Breast epithelium (tissue), 4 donors: Measurements from ENCODE around the gene FBXW10B. TPM values are rescaled to one million over a fixed set of nuclear protein-coding genes. Genes with fewer than 3 reads are reported as not detected.
"Not testable (repeated sequence)": the region's sequence is repeated elsewhere in the genome, so short reads cannot be mapped to it uniquely, and the experiment has no call there.

Experiments
- DNase-seq, 2 donors: peaks; one replicate each; pipeline ENCODE4 v3.0.0-alpha.2; 2019; ENCODE audit warnings: low spot score in 2 of 2
- H3K27ac ChIP-seq, 2 donors: fragments of 200-600 bp; sonication (generic) in 1 of 2; one replicate each; pipeline ENCODE4 v1.5.1; 2016 to 2019; ENCODE audit warnings: mild to moderate bottlenecking in 1 of 2
- H3K27me3 ChIP-seq, 2 donors: fragments of 200-600 bp; sonication (generic) in 1 of 2; one replicate each; pipeline versions ENCODE4 v1.5.1 to v1.6.0; 2017 to 2019; ENCODE audit warnings: control low read depth in 1 of 2, mild to moderate bottlenecking in 1 of 2
- H3K36me3 ChIP-seq: fragments of 200-600 bp; one replicate; pipeline ENCODE4 v1.5.1; 2019
- H3K4me1 ChIP-seq, 2 donors: fragments of 200-600 bp; sonication (generic); one replicate each; pipeline ENCODE4 v1.5.1; 2016 to 2019; ENCODE audit warnings: control low read depth in 1 of 2
- H3K4me3 ChIP-seq, 3 donors: fragments of 200-600 bp; sonication (generic); 1 replicate in 2 of 3; 2 replicates in 1 of 3; pipeline ENCODE4 v1.5.1; 2016 to 2019; ENCODE audit warnings: mild to moderate bottlenecking in 3 of 3, moderate library complexity in 2 of 3
- H3K9me3 ChIP-seq, 2 donors: fragments of 200-600 bp; sonication (generic) in 1 of 2; one replicate each; pipeline ENCODE4 v1.5.1; 2016 to 2019; ENCODE audit warnings: control low read depth in 1 of 2
- POLR2A ChIP-seq: fragments of 450-650 bp; IDR thresholded peaks from one replicate; pipeline ENCODE4 v1.6.1; 2016; ENCODE audit warnings: antibody characterized with exemption, mild to moderate bottlenecking, moderate library complexity
- POLR2AphosphoS5 ChIP-seq, 3 donors: sonication (generic); formaldehyde crosslinking; IDR thresholded peaks; one replicate each; pipeline ENCODE4 v1.6.1; 2017; ENCODE audit warnings: antibody characterized with exemption in 3 of 3
- intact Hi-C: fragments of 100-400 bp; cut with DNase I; formaldehyde crosslinking; loops from one replicate; pipeline ENCODE4 v1.15.1; 2023; ENCODE audit warnings: low total_unique reads
- total RNA-seq, 3 donors: library from RNA; depleted of rRNA; stranded (reverse); fragments of >200 nt; gene quantifications; one replicate each; pipeline ENCODE4 v1.1.0, GENCODE V29; 2016
- TF ChIP-seq, protein P1 (sequence below), 3 donors: fragments of 450-650 bp; IDR thresholded peaks; one replicate each; pipeline ENCODE4 v1.5.1; 2016 to 2017; ENCODE audit warnings: antibody characterized with exemption in 3 of 3, mild to moderate bottlenecking in 3 of 3, moderate library complexity in 3 of 3

The FBXW10B gene
- total RNA-seq, 3 donors from 2014 or later = 0.48 to 4.9 TPM; not detected in 1

DNA sequence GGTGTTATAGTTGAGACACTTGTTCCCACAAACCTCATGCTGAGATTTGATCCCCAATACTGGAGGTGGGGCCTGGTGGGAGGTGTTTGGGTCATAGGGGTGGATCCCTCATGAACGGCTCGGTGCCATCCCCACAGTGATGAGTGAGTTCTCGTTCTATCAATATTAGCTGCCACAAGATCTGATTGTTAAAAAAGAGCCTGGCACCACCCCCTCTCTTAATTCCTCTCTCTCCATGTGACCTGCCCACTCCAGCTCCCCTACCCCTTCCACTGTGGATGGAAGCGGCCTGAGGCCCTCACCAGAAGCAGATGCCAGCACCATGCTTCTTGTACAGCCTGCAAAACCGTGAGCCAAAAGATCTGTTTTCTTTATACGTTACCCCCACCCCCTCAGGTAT is 33.5 kb upstream of the FBXW10B start:
- no peaks in the 10 kb centered on the region for H3K27me3 ChIP-seq
- no peak for TF ChIP-seq POLR2AphosphoS5 (IDR thresholded peaks at IDR 0.05)
- TF ChIP-seq POLR2A = no peak
- TF ChIP-seq, protein P1, sequence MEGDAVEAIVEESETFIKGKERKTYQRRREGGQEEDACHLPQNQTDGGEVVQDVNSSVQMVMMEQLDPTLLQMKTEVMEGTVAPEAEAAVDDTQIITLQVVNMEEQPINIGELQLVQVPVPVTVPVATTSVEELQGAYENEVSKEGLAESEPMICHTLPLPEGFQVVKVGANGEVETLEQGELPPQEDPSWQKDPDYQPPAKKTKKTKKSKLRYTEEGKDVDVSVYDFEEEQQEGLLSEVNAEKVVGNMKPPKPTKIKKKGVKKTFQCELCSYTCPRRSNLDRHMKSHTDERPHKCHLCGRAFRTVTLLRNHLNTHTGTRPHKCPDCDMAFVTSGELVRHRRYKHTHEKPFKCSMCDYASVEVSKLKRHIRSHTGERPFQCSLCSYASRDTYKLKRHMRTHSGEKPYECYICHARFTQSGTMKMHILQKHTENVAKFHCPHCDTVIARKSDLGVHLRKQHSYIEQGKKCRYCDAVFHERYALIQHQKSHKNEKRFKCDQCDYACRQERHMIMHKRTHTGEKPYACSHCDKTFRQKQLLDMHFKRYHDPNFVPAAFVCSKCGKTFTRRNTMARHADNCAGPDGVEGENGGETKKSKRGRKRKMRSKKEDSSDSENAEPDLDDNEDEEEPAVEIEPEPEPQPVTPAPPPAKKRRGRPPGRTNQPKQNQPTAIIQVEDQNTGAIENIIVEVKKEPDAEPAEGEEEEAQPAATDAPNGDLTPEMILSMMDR (IDR thresholded peaks at IDR 0.05) = no peak
- H3K27ac ChIP-seq = no peak overlapping the region

DNA sequence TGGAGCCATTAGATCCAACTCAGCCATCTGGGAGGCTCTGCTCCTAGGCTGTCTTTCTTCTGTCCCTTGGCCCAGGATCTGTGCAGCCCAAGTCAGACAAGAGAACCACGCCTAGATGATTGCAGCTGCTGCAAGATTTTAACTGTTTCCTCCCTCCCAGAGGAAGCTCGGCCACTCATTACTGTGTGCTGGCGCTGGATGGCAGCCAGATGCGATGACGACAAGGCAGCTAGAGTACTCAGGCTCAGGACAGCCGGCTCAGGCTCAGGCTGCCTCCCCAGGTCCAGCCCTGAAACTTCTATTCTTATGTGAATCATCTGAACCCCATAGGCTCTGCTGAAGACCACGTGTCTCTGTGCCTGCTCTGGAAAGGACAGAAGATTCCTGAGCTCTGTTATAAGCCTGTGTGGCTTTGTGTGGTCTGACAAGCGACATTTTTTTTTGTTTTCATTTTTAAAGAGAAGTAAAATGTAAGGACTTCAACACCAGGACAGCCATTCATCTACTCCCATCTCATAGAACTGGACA is 32.1 kb upstream of the FBXW10B start:
- no peaks in the 10 kb centered on the region for H3K27me3 ChIP-seq
- intact Hi-C loops = no loop called here
- peak overlapping the region; percentile 47 to 62 (median 48) for H3K4me3 ChIP-seq
- no peaks in the 10 kb centered on the region for H3K9me3 ChIP-seq
- TF ChIP-seq POLR2A = no peak
- TF ChIP-seq, protein P1 (IDR thresholded peaks at IDR 0.05) = no peak
- peak in 1 of 3 donors; percentile 70 for TF ChIP-seq POLR2AphosphoS5 (IDR thresholded peaks at IDR 0.05)
- H3K36me3 ChIP-seq = no peaks in the 10 kb centered on the region
- H3K27ac ChIP-seq = peak overlapping the region; percentile 68 to 76
- H3K4me1 ChIP-seq = peaks cover 0 to 14% of the 10 kb centered on the region in 2 donors
- DNase-seq = peak; percentile 80 to 81

More for the DNA sequence above, 33.5 kb upstream of the FBXW10B start:
- H3K9me3 ChIP-seq = no peaks in the 10 kb centered on the region
- DNase-seq = no peak
- no peaks in the 10 kb centered on the region for H3K36me3 ChIP-seq
- intact Hi-C loops = no loop called here
- peaks cover 0 to 14% of the 10 kb centered on the region in 2 donors for H3K4me1 ChIP-seq
- no peak overlapping the region for H3K4me3 ChIP-seq

DNA sequence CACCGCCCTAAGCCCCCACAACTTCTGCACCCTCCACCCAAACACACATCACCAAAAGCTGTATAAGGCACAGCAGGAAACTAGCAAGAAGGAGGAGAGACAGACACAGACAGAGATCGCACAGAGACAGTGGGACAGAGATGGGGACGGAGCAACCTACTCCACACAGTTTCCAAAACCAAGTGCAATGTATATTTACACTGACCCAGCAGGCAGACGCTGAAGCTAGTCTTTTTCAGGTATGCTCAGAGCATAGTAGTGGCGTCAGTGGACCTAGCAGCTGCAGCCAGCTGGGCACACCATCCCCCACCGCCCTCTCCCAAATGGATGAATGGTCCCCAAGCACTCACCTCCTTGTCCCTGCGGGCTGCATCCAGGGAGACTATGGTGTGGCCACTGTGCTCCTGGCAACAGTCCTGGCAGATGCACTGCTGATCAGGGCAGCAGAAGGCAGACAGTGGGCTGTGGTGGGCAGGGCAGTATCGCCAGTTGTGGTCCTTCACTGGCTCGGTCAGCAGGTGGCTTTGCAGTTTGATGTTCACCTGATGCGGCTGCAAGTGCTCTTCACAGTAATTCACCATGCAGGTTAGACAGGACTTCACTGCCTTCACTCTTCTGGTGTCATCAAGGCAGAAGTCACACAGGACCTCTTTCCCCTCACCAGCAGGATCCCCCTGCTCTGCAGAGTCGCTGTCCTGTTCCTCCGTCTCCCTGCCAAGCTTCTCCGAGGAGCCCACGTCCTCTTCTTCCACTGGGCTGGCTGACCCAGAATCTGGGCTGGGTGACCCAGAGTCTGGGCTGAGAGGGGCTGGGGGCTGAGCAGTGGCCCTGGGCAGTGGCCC is 31.5 kb upstream of the FBXW10B start:
- peaks cover 0 to 14% of the 10 kb centered on the region in 2 donors for H3K4me1 ChIP-seq
- no peaks in the 10 kb centered on the region for H3K27me3 ChIP-seq
- intact Hi-C loops = no loop called here
- no peaks in the 10 kb centered on the region for H3K36me3 ChIP-seq
- H3K27ac ChIP-seq = peak overlapping the region; percentile 68 to 76
- DNase-seq = no peak
- TF ChIP-seq, protein P1 (IDR thresholded peaks at IDR 0.05) = no peak
- no peaks in the 10 kb centered on the region for H3K9me3 ChIP-seq
- H3K4me3 ChIP-seq = peak overlapping the region; percentile 47 to 62 (median 48)

DNA sequence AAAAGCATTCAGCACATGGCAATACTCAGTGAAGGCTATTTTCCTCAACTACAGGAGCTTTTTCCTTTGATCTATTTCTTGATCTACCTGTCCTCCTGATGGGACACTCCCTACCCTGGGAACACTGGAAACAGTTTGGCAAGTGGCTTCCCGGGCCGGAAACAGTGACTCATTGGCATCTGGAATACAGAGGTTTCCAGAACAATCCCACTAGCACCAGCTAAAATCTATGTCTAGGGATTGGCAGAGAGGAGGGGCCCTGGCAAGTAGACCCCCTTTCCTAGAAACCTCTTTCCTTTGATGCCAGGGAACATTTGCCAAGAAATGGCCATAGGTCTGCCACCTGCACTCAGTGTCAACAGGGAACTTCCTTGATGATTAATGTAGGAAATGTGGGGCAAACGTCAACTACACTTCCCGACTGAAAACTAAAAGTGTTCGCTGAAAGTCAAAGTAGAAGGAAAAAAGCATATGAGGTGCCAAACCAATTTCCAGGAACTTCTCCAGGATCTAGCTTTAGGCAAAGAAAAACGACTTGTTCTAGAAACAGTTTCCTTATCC is 30.4 kb upstream of the FBXW10B start:
- Histone ChIP-seq H3K36me3 (no peaks in the 10 kb centered on the region), H3K27me3 (no peaks in the 10 kb centered on the region), H3K9me3 (no peaks in the 10 kb centered on the region), H3K4me1 (peaks cover 0 to 14% of the 10 kb centered on the region in 2 donors), H3K4me3 (peak overlapping the region; percentile 47 to 62 (median 48)), H3K27ac (peak overlapping the region; percentile 68 to 76)
- TF ChIP-seq POLR2AphosphoS5 (IDR thresholded peaks at IDR 0.05) (peak; percentile 27 to 61 (median 45)), POLR2A (no peak)
- intact Hi-C loops = no loop called here
- DNase-seq = peak; percentile 49 to 57

DNA sequence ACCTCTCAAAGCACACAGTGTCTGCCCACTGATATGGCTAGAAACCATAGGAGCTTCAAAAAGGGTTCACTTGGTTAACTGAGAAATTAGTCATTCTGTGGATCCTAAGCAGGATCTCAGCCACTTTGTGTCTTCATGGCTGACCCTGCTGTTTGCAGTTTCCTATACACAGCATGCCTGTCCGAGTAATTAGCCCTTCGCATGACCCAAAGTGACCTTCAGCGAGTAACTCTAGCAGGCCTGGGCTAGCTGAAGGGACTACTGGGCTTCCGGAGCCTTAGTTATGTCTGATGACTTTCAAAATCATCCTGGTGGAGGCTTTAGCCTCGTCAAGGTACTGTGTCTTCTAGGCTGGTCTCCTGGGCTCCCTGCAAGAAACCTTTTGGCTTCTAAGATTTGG is 28.9 kb upstream of the FBXW10B start:
- Histone ChIP-seq H3K9me3 (no peaks in the 10 kb centered on the region), H3K36me3 (no peaks in the 10 kb centered on the region), H3K27me3 (no peaks in the 10 kb centered on the region), H3K4me1 (peaks cover 0 to 14% of the 10 kb centered on the region in 2 donors), H3K4me3 (peak overlapping the region in 1 of 3 donors; percentile 16), H3K27ac (peak overlapping the region; percentile 25 to 43)
- no peak for DNase-seq
- intact Hi-C loops = no loop called here
- TF ChIP-seq, protein P1 (IDR thresholded peaks at IDR 0.05) = no peak
- no peak for TF ChIP-seq POLR2AphosphoS5 (IDR thresholded peaks at IDR 0.05)

DNA sequence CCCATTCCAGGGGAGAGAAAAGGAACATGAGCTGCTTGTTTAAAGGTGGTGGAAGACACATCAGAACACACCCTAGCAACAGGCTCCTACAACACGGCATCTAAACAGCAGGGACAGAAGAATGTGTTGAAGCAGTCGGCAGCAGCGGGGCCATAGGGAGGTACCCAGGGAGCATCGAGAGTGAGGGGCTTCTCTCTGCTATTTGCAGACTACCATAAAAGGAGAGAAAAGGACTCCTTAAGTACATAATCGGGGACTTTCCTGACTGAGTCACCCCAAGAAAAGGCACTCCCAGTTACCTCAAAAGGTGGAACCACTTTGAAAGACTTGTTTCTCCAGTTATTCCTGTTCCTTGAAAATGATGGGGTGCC is 26.4 kb upstream of the FBXW10B start:
- DNase-seq = not testable (repeated sequence)

DNA sequence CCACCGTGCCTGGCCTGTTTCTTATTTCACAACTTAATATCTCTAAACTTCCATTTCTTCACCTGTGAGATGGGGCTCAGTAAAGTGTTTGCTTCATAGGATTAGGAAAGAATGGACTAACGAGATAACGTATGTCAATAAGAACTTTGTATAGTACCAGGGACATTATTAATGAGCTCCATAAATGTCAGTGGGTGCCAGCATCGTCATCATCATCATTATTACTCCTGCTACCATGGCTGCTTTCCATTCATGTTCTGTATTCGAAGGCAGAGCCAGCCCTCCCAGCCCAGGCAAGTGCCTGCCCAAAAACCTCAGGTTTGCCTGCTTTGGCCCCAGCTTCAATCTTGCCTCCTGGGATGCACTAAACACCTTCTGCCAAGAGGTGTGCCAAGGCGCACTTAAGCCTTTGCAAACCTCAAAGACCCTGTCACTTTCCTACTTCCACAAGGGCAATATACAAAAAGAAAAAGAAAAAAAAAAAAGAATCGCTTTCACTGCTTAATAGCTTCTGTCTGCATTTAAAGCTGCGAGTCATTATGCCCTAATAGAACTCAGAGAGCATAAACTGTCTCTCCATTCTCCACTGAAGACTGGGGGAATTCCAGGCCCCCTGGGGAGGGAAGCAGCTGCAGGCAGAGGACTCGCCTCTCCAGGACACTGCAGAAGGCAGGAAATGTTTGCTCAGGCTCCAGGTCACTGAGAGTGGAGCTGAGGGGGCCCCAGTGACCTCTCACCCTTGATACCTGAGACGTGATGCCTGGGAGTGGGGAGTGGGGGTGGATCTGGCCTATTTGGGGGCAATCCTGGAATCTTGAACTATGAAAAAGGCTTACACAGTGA is 25.8 kb upstream of the FBXW10B start:
- H3K9me3 ChIP-seq, H3K27me3 ChIP-seq, H3K4me3 ChIP-seq, H3K36me3 ChIP-seq, intact Hi-C loops, DNase-seq, H3K4me1 ChIP-seq: not testable (repeated sequence)
- peak overlapping the region; percentile 79 to 80 for H3K27ac ChIP-seq

More for the DNA sequence above, 26.4 kb upstream of the FBXW10B start:
- H3K4me1 ChIP-seq, H3K27me3 ChIP-seq, H3K9me3 ChIP-seq, intact Hi-C loops, H3K4me3 ChIP-seq, H3K36me3 ChIP-seq: not testable (repeated sequence)
- peak overlapping the region; percentile 79 to 80 for H3K27ac ChIP-seq
